Prostate gland (tissue), 2 donors: ENCODE results near the gene JADE2.

Experiments
- POLR2A ChIP-seq: fragments of 450-650 bp; IDR thresholded peaks from one replicate; pipeline ENCODE4 v1.6.1; 2016; ENCODE audit warnings: antibody characterized with exemption, mild to moderate bottlenecking
- POLR2AphosphoS5 ChIP-seq: sonication (generic); formaldehyde crosslinking; IDR thresholded peaks from one replicate; pipeline ENCODE4 v1.6.1; 2017; ENCODE audit warnings: antibody characterized with exemption
- TF ChIP-seq, protein P1 (sequence below), 4 experiments: fragments of 200-600 bp in 2 of 4; fragments of 450-650 bp in 2 of 4; sonication (generic) in 2 of 4; IDR thresholded peaks; 1 replicate in 3 of 4; 2 replicates in 1 of 4; pipeline ENCODE4 v1.5.1; 2016 to 2019; ENCODE audit warnings: antibody characterized with exemption in 4 of 4, mild to moderate bottlenecking in 2 of 4, moderate library complexity in 2 of 4

DNA sequence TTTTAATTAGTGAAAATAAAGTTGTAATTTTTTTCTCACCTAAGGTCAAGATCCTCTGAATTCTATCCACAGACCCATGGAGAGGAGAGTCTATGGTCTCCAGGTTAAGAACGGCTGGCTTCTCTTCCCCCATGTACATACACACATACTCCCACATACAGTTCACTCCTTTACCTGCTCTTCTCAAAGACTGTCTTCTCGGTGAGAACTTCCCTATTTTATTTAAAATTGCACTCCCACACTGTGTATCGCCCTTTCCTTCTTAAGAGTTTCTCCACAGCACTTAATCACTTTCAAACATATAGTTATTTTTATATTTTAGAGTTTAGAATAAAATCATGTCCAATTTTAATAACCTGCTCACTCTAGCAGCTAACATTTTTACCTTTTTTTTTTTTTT lies 3.6 kb upstream of the JADE2 start:
- TF ChIP-seq, protein P1, sequence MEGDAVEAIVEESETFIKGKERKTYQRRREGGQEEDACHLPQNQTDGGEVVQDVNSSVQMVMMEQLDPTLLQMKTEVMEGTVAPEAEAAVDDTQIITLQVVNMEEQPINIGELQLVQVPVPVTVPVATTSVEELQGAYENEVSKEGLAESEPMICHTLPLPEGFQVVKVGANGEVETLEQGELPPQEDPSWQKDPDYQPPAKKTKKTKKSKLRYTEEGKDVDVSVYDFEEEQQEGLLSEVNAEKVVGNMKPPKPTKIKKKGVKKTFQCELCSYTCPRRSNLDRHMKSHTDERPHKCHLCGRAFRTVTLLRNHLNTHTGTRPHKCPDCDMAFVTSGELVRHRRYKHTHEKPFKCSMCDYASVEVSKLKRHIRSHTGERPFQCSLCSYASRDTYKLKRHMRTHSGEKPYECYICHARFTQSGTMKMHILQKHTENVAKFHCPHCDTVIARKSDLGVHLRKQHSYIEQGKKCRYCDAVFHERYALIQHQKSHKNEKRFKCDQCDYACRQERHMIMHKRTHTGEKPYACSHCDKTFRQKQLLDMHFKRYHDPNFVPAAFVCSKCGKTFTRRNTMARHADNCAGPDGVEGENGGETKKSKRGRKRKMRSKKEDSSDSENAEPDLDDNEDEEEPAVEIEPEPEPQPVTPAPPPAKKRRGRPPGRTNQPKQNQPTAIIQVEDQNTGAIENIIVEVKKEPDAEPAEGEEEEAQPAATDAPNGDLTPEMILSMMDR (IDR thresholded peaks at IDR 0.05): no peak
- TF ChIP-seq POLR2A: no peak
- no peak for TF ChIP-seq POLR2AphosphoS5
